B cell (primary cell): ENCODE data around the gene TPK1.
"Not testable (repeated sequence)": the region's sequence is repeated elsewhere in the genome, so short reads cannot be mapped to it uniquely, and the experiment has no call there.

Experiments used
- EZH2 ChIP-seq: IDR thresholded peaks from 2 replicates; pipeline ENCODE4 v1.6.1; 2012; ENCODE audit warnings: borderline replicate concordance, low read depth, mild to moderate bottlenecking, moderate library complexity, low read length; ENCODE audit not compliant: insufficient read depth, poor library complexity, severe bottlenecking
- TF ChIP-seq, protein P1 (sequence below): fragments of 200-600 bp; IDR thresholded peaks from one replicate; pipeline ENCODE4 v1.8.0; 2022; ENCODE audit warnings: antibody characterized with exemption, mild to moderate bottlenecking

DNA sequence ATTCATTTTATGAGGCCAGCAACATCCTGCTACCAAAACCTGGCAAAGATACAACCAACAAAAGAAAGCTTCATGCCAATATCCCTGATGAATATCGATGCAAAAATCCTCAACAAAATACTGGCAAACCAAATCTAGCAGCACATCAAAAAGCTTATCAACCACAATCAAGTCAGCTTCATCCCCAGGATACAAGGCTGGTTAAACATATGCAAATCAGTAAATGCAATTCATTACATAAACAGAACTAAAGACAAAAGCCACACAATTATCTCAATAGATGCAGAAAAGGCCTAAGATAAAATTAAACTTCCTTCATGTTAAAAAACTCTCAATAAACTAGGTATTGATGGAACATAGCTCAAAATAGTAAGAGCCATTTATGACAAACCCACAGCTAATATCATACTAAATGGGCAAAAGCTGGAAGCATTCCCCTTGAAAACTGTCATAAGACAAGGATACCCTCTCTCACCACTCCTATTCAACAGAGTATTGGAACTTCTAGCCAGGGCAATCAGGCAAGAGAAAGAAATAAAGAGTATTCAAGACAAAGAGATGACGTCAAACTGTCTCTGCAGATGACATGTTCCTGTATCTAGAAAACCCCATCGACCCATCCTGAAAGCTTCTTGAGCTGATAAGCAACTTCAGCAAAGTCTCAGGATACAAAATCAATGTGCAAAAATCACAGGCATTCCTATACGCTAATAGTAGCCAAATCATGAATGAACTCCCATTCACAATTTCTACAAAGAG, 35.0 kb downstream of the TPK1 start:
- TF ChIP-seq, protein P1, sequence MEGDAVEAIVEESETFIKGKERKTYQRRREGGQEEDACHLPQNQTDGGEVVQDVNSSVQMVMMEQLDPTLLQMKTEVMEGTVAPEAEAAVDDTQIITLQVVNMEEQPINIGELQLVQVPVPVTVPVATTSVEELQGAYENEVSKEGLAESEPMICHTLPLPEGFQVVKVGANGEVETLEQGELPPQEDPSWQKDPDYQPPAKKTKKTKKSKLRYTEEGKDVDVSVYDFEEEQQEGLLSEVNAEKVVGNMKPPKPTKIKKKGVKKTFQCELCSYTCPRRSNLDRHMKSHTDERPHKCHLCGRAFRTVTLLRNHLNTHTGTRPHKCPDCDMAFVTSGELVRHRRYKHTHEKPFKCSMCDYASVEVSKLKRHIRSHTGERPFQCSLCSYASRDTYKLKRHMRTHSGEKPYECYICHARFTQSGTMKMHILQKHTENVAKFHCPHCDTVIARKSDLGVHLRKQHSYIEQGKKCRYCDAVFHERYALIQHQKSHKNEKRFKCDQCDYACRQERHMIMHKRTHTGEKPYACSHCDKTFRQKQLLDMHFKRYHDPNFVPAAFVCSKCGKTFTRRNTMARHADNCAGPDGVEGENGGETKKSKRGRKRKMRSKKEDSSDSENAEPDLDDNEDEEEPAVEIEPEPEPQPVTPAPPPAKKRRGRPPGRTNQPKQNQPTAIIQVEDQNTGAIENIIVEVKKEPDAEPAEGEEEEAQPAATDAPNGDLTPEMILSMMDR: not testable (repeated sequence)
- TF ChIP-seq EZH2: not testable (repeated sequence)
